Stromal cell of bone marrow (primary cell): Measurements from ENCODE around the gene ZNF516.

Experiments used
- DNase-seq: peaks from one replicate; pipeline ENCODE4 v3.0.0-alpha.2; 2012; ENCODE audit warnings: low read depth

The ZNF516 gene

GRCh38 chr18:76343938-76344569 lies 151.0 kb downstream of the ZNF516 start:
- no peak for DNase-seq

DNA sequence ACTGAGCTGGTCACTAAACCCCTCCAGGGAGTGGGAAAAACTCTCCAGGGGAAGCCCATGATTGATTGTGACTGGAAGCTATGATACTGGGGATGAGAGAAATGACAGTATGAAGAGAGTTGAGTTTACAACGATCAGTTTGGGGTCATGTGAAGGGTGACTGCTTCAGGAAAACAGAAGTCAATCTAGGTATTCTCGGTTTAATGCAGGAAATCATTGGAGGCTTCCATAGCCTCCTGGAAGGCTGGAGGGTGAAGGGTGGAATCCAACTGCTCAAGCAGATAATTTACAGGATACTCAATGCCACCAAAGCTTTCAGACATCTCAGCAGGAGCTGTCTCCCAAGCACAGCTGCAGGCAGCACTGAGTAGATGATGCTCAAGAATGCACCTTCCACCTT lies 154.6 kb downstream of the ZNF516 start:
- no peak for DNase-seq

DNA sequence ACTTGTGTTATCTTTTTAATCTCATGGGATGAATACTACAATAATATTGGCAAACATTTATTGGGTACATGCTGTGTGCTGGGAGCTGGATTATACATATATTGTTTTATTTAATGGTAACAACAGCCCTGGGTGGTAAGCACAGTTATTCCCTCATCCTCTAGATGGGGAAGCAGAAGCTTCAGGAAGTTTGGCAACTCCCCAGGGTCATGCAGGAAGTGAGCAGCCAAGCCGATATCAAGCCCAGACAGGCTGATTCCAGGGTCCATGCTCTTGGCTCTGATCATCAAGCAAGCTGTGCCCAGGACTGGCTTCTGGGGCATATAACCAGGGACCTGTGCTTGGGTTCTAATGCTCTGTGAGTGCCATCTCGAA lies 155.8 kb downstream of the ZNF516 start:
- no peak for DNase-seq

- DNase-seq = no peak
Measured at GRCh38 chr18:76338619-76339245, 156.3 kb downstream of the ZNF516 start.

DNA sequence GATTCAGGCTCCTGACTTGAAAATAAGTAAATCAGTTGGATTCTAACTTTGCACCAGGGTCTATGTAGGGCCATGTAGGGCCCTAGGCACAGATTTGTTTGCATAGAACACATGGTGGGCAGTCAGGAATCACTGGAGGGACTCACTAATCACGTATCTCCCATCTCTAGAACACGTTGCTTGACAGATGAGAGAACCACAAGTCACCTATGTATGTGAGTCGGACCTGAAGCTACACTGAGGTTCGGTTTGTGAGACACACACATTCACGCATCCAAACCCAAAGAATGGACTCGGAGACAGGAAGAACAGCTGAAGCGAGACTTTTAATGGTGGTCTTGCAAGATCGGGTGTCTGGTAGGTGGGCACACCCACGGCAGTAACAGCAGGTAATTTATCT lies 157.0 kb downstream of the ZNF516 start:
- DNase-seq = no peak

DNA sequence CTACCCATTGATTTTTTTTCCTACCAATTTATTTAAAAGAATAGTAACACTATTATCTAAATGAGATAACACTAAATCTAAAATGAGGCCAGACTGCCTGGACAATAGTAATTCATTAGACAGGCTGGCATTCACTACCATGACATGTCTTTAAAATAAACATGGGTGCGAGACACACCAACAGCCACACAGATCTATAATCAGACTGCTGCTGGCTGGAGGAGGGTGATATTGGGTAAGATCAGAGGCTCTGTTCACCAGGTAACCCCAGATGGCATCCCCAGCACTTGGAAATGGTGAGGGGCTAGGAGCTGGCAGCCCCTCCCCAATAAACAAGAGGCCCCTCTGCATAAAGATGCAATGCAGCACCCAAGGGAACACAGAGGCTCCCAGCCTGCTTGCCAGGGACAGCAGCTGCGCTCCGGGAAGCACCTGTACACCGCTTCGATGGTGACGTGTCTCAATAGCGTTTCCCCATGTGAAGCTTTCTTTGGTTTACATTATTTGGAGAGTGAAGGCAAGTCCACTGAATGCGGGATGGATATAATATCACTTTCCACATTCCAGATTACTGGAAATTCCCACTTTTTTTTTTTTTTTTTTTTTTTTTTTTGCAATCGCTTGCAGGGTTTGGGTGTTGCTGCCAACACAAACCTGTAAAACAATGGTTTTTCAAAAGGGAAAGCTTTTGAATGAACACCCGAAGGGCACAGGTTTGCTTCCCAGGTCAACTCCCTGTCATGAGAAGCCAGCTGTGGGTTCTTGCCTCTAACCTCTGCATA lies 159.0 kb downstream of the ZNF516 start:
- DNase-seq = no peak

- no peak for DNase-seq
Measured at GRCh38 chr18:76328140-76328539, 166.9 kb downstream of the ZNF516 start.

DNA sequence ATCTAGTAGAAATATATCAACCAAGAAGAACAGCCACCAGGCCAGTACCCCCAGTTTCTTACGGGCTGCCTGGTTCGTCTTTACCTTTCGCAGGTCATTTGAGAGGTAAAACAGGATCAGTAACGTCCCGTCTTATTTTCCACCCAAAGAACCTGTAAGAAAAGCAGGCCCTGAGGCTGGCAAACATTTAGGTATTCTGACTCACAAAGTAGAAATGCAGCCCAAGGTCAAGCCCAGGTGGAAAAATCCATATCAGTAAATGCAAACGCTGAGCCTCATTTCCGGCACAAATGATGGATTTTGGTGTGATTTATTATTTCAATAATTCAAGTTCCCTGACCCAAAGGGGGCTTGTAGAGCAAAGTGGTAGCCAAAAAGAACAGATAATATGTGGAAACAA lies 171.2 kb downstream of the ZNF516 start:
- no peak for DNase-seq

DNA sequence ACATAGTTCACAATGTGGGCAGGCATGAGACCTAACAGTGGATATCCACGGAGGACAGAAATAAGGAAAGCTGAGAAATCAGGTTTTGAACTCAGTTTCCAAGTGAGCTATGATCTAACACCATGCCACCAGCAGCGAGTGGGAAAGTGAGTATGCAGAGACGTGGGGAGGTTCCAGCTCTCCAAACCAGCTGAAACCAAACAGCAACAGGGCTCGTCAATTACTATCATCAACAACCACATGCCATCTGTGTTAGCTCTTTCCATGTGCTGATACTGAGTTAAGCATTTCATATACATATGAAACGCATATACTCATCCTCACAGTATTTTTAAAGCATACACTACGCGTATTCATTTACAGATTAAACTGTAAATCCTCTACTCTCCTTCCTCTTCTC lies 172.4 kb downstream of the ZNF516 start:
- DNase-seq = no peak

GRCh38 chr18:76319366-76319765 lies 175.7 kb downstream of the ZNF516 start:
- DNase-seq = no peak

DNA sequence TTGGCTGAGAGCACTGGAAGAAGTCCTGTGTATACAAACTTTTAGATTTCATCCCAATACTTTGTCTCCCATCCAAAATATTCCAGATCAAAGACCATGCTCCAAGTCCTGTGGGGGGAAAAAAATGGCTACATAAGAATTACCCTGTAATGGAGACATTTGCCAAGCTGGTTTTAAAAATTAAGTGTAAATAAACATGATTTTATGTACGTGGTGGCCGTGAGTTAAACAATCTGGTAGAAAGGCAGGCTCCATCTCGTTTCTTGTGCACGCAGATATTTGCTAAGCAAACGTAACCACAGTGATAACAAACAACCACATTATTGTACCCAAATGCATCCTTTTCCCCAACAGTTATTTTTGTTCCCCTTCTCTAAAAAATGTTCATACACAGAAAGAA lies 176.4 kb downstream of the ZNF516 start:
- no peak for DNase-seq

- DNase-seq = no peak
Measured at GRCh38 chr18:76317136-76317535, 177.9 kb downstream of the ZNF516 start.

DNA sequence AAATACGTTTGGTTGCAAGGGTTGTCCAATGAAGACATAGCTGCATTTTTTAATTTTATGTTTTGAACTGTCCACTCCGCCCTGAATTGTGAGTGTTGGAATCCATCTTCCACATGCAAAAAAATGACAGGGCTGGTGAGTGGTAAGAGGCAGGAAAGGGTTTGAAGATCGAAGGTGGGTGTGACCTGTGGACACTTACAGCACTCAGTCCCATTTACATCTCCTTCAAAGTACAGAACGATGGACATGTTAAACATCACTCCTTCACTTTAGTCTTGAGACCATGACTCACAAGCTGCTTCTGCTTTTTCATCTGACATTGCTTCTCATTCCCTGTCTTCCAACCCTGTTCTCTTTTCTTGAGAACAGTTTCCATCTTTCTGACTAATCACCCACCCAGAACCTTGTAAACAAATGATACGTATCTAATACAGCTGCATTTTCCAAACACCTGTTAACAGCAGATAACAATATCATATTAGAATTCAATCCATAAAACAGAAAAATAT lies 179.3 kb downstream of the ZNF516 start:
- DNase-seq = no peak

GRCh38 chr18:76314496-76314895 lies 180.5 kb downstream of the ZNF516 start:
- no peak for DNase-seq

DNA sequence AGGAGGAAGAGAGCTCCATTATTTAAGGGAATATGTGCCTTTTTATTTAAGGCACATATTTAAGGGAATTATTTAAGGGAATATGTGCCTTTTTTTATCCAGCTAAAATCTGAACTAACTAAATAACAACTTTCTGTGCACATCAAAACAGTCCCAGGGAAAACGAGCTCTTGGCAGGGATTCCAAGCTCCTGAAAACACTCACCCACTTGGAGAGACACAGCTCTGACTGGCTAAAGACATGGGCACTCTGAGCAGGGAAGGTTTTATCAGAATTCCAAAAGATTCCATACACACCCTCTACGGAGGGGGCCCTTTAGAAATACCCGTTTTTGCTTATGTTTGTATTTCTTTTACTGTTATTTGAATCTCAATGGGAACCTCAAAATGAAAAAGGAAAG lies 181.0 kb downstream of the ZNF516 start:
- DNase-seq = no peak
